HG03045 (cell line): ENCODE data around the gene MGAT5B.
"Not testable (repeated sequence)": the region's sequence is repeated elsewhere in the genome, so short reads cannot be mapped to it uniquely, and the experiment has no call there.

Source experiments
- ATAC-seq: cut with Tn5 transposase; IDR thresholded peaks from one replicate; pipeline ENCODE4 v1.9.1; 2021; ENCODE audit warnings: mild to moderate bottlenecking, moderate library complexity; ENCODE audit not compliant: unreplicated experiment

Gene MGAT5B

GRCh38 chr17:76868176-76868668, at the start of gene MGAT5B:
MGAT5B (plus strand) TSS chr17:76868404; CDS start chr17:76869030, 626 bp downstream.
- peak; percentile 57 for ATAC-seq

- no peak for ATAC-seq
These were observed 48.2 kb upstream of the MGAT5B start for GRCh38 chr17:76820039-76820438.

GRCh38 chr17:76820561-76820960, 47.6 kb upstream of the MGAT5B start:
- no peak for ATAC-seq

GRCh38 chr17:76822184-76822778, 45.9 kb upstream of the MGAT5B start:
- no peak for ATAC-seq

- no peak for ATAC-seq
These were observed 44.1 kb upstream of the MGAT5B start for GRCh38 chr17:76824093-76824492.

- no peak for ATAC-seq
These were observed 41.7 kb upstream of the MGAT5B start for GRCh38 chr17:76826330-76827068.

- no peak for ATAC-seq
These were observed 40.5 kb upstream of the MGAT5B start for GRCh38 chr17:76827736-76828135.

- no peak for ATAC-seq
These were observed 37.1 kb upstream of the MGAT5B start for GRCh38 chr17:76830987-76831715.

GRCh38 chr17:76833034-76833644, 35.1 kb upstream of the MGAT5B start:
- ATAC-seq = no peak

GRCh38 chr17:76833747-76834146, 34.5 kb upstream of the MGAT5B start:
- no peak for ATAC-seq

- no peak for ATAC-seq
These were observed 33.3 kb upstream of the MGAT5B start for GRCh38 chr17:76834870-76835269.

- no peak for ATAC-seq
These were observed 27.8 kb upstream of the MGAT5B start for GRCh38 chr17:76840443-76840767.

GRCh38 chr17:76840884-76841775, 27.1 kb upstream of the MGAT5B start:
- ATAC-seq = no peak

- no peak for ATAC-seq
These were observed 26.3 kb upstream of the MGAT5B start for GRCh38 chr17:76841776-76842405.

GRCh38 chr17:76843068-76843467, 25.1 kb upstream of the MGAT5B start:
- not testable (repeated sequence) for ATAC-seq

- ATAC-seq = no peak
These were observed 24.3 kb upstream of the MGAT5B start for GRCh38 chr17:76843703-76844484.

GRCh38 chr17:76844485-76844829, 23.7 kb upstream of the MGAT5B start:
- no peak for ATAC-seq

GRCh38 chr17:76844846-76845245, 23.4 kb upstream of the MGAT5B start:
- ATAC-seq = no peak

GRCh38 chr17:76845541-76846017, 22.6 kb upstream of the MGAT5B start:
- no peak for ATAC-seq
